ENCODE data around the gene CHST4.
A peak's percentile ranks its signal among the peaks of the same experiment; 100 is the strongest.
"Not testable (repeated sequence)": the region's sequence is repeated elsewhere in the genome, so short reads cannot be mapped to it uniquely, and the experiment has no call there.

The CHST4 gene

DNA sequence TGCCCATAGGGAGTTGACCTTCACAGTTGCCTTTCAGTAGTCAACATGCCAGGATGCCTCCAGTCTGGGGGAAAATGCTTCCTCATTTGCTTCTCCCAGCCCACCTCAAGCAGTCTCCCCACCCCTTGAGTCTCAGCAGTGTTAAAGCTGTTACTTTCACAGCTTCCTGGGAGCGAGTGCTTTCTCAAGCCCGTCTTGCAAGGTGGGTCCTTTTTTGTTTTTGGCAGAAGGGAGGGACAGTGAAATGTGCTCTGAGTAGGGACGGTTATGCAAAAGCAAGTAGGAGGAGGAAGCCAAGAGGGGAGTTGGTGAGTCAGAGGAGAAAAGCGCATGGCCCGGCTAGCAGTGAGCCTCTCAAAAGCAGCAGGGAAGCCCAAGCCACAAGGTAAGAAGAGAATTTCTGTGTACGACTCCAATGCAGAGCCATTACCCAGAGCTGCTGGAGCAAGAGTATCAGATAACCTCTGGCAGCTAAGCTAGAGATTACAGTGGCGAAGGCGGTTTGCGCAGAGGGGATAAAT is at the start of gene CHST4:
TSS of gene CHST4 (plus strand) at position 316 of the 521 bp plus-strand sequence. CDS start 10,252 bp downstream, outside the sequence.
- DNase-seq: no peak

DNA sequence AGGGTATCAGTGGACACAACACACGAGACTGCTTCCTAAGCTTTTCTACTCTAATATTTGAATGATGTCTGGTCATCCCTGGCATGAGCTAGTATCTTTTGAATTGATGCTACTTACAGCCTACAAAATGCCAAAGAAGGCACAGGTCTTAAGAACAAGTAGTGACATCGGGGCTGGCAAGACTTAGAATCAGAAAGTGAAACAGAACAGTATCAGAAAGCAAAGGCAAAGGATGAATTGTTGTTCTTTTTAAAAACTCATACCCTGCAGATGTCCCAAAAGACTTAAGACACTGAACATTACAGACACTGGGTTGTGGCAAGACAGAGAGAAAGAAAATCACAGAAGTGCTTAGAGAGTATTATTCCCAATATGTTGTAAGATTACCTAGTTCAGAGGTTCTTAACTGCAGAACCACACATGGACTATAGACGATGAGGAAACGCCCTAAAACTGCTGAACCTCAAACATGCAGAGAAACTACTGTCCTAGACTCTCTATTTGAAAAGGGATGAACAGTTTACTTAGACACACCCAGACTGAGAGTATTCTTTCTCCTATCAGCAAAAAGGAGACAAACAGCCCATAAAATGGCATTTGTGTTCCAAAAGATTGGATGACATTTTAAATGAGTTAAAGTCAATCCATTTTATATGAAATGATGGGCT is 49.6 kb upstream of the CHST4 start:
- DNase-seq: no peak

DNA sequence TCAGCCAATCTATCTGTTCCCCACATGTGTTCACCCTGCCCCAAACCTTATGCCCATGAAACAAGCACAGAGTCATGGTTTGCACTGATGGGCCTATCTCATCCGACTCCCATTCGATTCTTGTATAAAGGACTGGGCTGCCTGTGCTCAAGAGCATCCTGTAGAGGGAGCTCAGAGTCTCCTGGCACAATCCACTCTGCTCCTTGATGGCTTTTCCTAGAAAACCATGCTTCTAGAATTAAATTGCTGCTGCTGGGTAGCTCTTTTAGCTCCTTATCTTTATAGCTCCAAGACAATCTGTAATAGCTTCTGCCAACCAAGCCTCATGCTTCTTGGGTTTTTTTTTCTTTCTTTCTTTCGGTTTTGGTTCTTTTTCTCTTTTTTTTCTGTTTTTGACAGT is 46.8 kb upstream of the CHST4 start:
- no peak for DNase-seq

DNA sequence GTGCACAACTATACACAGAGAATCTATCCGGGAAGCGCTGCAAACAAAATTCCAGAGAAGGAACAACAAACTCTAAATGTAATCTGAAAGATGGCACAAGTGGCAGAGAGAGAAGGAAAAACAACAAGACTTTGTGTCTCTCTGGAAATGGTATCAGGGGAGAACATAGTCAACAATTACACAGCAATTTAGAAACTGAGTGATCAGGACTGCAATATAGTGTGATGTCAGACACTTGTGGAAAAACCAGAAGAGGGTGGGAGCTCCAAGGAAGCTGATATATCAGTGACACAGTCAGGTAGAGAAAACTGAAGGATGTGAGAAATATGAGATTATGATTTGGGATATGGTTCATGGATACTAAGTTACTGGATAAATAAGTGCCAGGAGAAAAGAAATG is 45.3 kb upstream of the CHST4 start:
- no peak for DNase-seq

DNA sequence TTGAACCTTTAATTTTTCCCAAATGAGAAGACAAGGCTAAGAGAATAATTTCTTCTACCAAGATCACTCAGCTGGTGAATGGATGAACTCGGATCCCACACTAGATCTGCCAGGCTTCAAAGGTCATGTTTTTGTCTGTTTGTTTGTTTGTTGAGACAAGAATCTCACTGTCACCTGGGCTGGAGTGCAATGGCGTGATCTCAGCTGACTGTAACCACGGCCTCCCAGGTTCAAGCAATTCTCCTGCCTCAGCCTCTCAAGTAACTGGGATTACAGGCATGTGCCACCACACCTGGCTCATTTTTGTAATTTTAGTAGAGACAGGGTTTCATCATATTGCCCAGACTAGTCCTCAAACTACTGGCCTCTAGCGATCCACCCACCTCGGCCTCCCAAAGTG is 43.7 kb upstream of the CHST4 start:
- no peak for DNase-seq

DNA sequence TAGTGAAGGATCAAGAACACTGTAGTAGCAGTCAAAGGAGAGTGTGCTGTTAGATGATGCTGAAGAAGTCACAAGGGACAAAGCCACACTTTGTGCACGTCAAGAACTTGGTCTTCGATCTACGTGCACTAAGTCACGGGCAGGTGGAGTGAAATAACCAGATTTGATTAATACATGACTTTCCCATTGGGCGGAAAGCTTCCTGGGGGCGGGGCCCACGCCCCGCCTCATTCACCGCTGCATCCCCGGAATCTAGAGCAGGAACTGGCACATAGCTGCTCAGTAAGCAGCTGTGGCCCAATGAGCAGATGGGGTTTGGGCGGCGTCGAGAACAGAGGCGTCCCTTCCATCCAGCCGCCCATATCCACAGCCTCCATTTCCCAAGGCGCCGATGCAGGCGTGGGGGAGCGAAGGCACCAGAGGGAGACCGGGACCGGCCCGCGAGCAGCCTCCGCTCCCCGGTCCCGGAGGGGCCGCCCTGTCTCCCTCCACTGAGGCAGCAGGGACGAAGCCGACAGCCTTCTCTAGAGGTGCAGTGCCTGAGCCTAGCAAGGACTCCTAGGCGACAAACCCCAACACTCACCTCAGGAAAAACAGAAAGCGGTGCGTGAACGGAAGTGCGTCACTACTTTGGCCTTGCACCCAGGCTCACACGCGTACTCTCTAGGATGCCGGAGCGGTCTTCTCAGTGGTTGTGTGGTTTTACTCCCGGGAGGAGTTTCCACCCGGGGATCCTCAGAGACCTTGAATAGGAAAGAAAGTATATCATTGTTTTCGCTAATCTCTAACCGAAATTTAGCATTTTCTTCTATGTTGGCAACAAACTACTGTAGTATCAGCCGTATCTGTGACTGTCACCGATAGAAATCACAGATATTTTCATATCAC is 42.0 kb upstream of the CHST4 start:
- DNase-seq: peak; percentile 87

DNA sequence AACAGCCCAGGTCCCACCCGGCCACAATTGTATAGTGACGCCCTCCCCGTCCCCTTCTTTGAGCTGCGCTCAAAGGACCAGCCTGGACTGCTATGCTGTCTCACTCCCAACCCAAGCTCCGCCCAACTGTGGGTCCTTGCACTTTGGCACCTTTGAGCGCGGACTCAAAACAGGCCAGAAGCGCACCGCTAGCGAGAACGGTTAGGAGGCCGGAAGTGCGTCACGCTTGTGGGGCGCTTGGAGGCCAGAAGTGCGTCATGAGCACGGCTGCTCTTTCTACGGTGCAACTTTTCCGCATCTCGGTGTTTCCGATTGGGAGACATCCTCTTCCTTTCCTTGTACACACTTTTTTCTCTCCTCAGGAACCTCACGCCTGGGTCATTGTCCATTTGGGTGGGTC is 37.1 kb upstream of the CHST4 start, which contains the start of gene ZNF19:
TSS of gene ZNF19 (minus strand) at position 203 of the 400 bp plus-strand sequence. CDS start 7,210 bp downstream, outside the sequence.
- no peak for DNase-seq

DNA sequence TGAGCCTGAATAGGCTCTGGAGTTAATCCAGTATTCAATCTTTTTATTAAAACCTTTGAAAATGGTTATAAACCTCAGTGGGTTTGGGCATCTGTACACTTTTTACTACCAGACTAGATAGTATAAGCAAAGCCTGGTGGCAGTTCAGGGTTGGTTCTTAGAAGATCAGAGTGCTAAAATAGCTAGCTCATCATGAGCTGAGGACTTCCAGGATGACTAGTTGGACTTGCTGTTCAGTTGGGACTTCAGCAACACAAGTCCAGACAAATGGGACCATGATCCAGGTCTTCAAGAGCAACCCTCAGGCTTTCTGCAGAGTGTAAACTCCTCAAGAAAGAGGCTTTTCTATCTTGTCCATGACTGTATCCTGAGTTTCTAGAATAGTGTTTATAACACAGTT is 35.9 kb upstream of the CHST4 start:
- no peak for DNase-seq

DNA sequence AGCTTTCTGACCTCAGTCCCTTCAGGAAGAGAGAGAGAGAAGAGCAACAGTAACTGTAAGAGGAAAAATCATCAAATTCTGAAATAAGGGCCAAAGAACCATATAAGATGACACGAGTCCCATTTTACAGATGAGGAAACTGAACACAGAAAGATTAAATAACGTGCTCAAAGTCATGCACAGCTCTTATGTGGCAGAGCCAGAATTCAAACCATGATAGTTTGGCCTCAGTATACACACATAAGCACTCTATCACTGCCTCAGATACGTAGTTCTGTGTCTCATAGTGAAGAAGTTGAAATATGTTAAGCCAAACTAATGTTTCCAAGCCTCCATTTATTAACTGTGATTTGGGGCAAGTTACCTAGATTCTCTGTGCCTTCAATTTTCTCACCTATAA is 35.2 kb upstream of the CHST4 start:
- DNase-seq: no peak

DNA sequence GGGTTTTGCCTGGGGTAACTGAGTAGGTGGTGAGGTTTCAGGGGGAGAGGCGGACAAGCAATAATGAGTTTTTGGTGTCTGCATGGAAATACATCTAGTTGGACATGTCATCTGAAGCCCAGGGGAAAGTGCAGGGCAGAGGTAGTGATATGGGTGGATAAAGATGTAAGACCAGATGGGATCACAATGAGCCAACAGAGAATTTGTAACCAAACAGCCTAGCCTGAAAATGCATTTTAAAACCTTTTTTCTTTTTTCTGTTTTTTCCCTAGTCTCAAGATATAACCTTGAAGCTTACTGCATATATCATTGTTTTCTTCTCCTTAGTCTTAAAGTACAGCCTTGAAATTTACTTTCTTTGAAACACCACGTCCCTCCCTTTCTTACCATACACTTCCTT is 33.4 kb upstream of the CHST4 start:
- no peak for DNase-seq

DNA sequence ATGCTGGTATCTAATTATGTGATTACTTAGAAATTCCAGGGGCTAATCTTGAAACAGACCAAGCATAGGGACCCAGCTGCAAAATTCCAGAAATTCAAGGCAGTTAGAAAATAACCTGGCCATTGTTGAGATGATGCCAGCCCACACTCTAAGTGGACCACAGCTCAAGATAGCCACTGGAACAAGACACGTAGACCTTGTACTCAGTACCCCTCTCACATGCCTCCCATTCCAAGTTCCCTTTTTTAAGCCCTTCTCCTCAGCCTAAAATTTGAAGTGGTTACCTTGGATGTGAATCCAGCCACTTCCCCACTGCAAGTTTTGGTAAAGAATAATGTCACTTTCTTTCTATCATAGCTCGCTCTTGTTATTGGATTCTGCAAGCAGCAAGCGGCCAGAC is 33.0 kb upstream of the CHST4 start:
- DNase-seq: no peak

DNA sequence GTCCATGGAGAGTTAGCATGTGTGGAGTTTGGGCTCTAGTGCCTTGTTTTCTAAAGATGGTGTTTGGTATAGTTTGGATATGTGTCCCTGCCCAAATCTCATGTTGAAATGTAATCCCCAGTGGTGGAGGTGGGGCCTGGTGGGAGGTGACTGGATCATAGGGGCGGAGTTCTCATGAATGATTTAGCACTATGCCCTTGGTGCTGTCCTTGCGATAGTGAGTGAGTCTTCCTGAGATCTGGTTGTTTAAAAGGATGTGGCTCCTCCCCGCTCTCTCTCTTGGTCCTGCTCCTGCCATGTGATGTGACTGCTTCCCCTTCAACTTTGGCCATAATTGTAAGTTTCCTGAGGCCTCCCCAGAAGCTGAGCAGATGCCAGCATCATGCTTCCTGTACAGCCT is 28.2 kb upstream of the CHST4 start:
- no peak for DNase-seq

DNA sequence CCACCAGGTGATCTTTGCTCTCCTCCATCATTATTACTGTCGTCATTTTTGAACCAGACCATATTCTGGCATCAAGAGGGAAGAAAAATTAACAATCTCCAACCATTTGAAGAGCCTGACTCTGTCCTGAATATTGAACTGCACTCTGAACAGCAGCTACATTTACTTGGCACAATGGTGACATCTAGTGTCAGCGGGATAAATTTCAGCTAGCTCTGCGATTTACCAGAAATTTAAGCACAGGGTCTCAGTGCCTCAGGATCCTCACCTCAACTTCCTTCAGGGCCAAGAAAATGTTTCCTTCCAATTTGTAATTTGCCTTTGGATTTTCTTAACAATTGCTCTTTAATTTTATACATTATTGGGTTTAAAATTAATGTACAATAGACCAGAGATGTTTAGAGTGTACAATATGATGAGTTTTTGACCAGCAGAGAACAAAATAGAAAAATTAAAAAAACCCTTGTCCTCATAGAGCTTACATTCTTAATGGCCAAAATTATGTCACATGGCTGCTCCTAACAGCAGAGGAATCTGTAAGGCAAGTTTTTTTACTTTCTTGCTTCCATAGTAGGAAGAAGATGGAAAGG is 26.4 kb upstream of the CHST4 start:
- peak; percentile 67 for DNase-seq

DNA sequence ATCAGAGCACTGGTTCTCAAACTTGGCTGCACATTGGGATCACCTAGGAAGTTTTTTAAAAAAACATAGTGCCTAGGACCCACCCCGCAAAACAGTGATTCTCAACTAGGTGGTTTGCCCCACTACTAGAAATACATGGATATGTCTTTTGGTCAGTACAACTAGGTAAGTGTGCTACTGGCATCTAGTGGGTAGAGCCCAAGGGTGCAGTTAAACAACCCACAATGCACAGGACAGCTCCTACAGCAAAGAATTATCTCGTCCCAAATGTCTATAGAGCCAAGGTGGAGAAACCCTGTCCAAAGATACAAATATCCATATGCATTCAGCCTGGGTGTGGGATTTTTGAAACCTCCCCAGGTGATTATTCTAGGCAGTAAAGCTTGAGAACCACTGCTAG is 25.3 kb upstream of the CHST4 start:
- DNase-seq: no peak

DNA sequence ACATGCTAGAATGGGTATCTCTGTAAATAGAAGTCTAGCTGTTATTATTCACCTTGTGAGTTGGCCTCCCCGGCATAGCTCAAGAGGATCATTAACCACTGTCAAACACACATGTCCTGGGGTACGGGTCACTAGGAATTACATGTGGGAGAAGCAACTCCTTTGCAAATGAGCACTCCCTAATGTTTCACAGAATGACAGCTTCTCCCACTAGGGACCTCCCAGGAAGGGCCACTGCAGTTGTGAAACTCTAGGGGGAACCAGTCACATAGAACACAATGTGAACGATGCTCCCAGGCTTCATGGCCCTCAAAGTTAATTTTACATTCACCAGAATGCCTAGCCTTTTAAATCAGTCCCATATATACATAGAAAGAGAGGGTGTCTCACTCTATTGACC is 24.7 kb upstream of the CHST4 start:
- no peak for DNase-seq

DNA sequence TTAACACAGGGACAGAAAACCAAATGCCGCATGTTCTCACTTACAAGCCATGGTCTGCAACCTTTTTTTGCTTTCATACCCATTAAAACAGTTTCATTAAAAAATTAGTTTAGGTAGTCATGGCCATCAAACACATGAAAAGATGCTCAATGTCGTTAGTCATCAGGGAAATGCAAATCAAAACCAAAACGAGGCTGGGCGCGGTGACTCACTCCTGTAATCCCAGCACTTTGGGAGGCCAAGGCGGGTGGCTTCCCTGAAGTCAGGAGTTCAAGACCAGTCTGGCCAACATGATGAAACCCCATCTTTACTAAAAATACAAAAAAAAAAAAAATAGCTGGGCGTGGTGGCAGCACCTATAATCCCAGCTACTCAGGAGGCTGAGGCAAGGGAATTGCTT is 22.2 kb upstream of the CHST4 start:
- DNase-seq: not testable (repeated sequence)

DNA sequence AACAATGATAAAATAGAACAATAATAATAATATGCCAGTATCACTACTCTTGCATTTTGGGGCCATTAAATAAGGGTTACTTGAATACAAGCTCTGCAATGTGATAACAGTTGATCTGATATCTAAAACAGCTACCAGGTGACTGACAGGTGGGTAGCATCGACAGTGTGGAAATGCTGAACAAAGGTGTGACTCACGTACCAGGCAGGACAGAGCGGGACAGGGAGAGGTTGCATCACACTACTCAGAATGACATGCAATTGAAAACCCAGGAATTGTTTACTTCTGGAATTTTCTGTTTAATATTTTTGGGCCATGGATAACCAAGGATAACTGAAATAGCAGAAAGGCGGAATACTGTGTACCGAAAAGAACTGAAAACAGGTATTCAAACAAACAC is 21.3 kb upstream of the CHST4 start:
- DNase-seq: no peak

DNA sequence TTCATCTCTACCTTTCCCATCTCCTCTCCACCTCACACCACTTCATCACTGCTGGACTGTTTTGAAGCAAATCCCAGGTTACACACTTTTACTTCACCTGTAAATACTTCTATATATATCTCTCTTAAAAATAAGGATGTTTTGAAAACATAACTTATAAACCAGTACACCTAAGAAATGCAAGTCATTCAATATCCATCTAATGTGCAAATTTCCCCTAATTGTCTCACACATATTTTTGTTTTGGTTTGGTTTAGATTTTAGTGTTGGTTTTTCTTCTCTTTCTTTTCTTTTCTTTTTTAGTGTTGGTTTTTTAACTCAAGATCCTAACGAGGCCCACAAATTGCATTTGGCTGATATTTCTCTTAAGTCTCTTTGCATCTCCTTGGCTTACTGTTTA is 19.2 kb upstream of the CHST4 start:
- no peak for DNase-seq

DNA sequence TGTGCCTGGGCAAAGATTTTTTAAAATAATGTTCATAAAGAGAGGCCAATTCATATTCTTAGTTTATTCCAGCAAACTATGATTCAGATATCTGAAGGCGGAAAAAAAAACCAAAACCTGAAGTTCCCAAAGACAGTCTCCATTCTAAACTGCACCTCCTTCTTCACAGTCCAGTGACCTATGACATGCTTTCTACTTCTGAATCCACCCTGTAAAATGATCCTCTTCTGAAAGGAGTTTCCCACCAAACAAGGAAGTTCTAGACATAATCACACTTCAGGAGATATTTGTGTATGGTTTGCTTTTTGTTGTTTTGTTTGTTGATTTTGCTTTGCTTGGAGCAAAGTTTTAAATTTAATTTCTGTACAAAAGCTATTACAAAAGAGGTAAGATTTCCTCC is 12.9 kb upstream of the CHST4 start:
- DNase-seq: no peak

DNA sequence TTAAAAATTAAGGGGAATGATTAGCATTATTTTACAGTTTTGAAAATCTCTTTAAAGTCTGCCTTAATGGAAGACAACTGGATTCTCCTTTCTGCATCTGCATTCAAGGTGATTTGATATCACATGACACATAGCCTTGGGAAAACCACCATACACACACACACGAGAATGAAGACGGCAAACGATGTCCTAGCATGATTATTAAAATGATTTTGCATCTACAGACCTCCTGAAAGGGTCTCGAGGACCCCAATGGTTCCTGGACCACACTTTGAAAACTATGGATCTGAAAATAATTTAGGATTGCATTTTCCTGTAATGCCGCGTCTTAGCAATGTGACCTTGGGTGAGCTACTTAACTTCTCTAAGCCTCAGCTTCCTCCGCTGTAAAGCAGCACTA is 11.8 kb upstream of the CHST4 start:
- no peak for DNase-seq

DNA sequence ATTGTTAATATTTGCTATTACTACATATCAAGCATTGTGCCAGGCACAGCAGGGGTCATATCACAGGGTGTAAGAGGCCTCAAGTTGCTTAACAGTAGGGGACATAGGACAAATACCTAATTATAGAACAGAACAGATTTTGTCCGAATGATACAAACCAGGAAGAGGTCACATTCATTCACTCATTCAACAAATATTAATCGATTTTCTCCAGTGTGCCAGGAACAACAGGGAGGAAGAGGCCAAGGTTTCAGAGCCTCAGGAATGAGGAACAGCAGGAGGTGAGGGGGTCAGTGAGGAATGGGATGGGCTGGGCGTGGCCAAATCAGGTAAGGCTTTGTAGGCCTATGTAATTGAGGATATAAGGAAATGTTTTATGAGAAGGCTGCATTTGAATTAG is 11.2 kb upstream of the CHST4 start:
- no peak for DNase-seq

DNA sequence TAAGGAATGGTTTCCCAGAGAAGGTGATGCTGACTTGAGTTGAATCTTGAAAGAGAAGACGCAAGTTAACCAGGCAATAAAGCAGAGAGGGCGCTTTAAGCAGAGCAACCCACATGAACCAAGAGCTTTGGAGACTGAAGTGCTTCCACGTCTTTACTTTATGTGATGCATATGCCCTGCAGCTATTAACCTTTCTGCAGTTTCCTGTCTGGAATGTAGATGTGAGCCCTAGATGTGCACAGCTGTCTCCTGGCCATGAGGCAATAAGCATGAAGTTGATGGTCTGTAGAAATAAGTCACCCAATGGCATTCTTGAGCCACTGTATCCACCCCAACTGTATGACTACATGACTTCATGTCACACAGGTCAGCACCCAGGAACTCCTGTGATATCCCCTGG is 5.7 kb upstream of the CHST4 start:
- DNase-seq: no peak
